CD14-positive monocyte (primary cell): ENCODE data around the gene REEP2. TPM values are rescaled to one million over a fixed set of nuclear protein-coding genes. Genes with fewer than 3 reads are reported as not detected.

Experiments used
- DNase-seq, 3 donors: peaks; one replicate each; pipeline ENCODE4 v3.0.0-alpha.2; 2011 to 2022
- H2AFZ ChIP-seq: 2 replicates; pipeline ENCODE4 v1.6.0; 2012; ENCODE audit warnings: mild to moderate bottlenecking, low read depth, low read length, inconsistent platforms; ENCODE audit not compliant: insufficient read depth, poor library complexity, severe bottlenecking
- H3K27ac ChIP-seq, 2 donors: 1 replicate in 1 of 2; 2 replicates in 1 of 2; pipeline ENCODE4 v1.5.1; 2012 to 2013; ENCODE audit warnings: low read length in 2 of 2, control low read depth in 1 of 2, inconsistent platforms in 1 of 2, low read depth in 1 of 2, mild to moderate bottlenecking in 1 of 2
- H3K27me3 ChIP-seq, 2 donors: one replicate each; pipeline versions ENCODE4 v1.6.0 to v1.6.1; 2011 to 2013; ENCODE audit warnings: low read length in 2 of 2; ENCODE audit not compliant: control insufficient read depth in 2 of 2, insufficient read depth in 2 of 2
- H3K36me3 ChIP-seq, 2 donors: replicated peaks in 1 of 2; 1 replicate in 1 of 2; 2 replicates in 1 of 2; pipeline versions ENCODE4 v1.5.1 to v1.6.1; 2012 to 2013; ENCODE audit warnings: low read length in 2 of 2, control low read depth in 1 of 2, inconsistent platforms in 1 of 2, mild to moderate bottlenecking in 1 of 2; ENCODE audit not compliant: insufficient read depth in 2 of 2, control insufficient read depth in 1 of 2
- H3K4me1 ChIP-seq, 2 donors: 1 replicate in 1 of 2; 2 replicates in 1 of 2; pipeline versions ENCODE4 v1.5.1 to v1.6.1; 2012 to 2013; ENCODE audit warnings: low read length in 2 of 2, control low read depth in 1 of 2, inconsistent platforms in 1 of 2, mild to moderate bottlenecking in 1 of 2, moderate library complexity in 1 of 2; ENCODE audit not compliant: insufficient read depth in 2 of 2, control insufficient read depth in 1 of 2
- H3K4me2 ChIP-seq: replicated peaks from 2 replicates; pipeline ENCODE3; 2012; ENCODE audit warnings: low read length, moderate library complexity, mild to moderate bottlenecking; ENCODE audit not compliant: poor library complexity, severe bottlenecking; ENCODE audit errors: extremely low read depth
- H3K4me3 ChIP-seq, 3 experiments: fragments of 200-600 bp in 1 of 3; sonication (generic) in 1 of 3; replicated peaks in 1 of 3; 1 replicate in 2 of 3; 2 replicates in 1 of 3; pipeline ENCODE4 v1.5.1; 2011 to 2013; ENCODE audit warnings: low read length in 3 of 3, mild to moderate bottlenecking in 3 of 3, control low read depth in 2 of 3, low read depth in 2 of 3, inconsistent platforms in 1 of 3, moderate library complexity in 1 of 3
- H3K79me2 ChIP-seq: 2 replicates; pipeline ENCODE4 v1.6.0; 2012; ENCODE audit warnings: mild to moderate bottlenecking, control low read depth, inconsistent platforms, low read length, moderate library complexity; ENCODE audit not compliant: insufficient read depth
- H3K9ac ChIP-seq: 2 replicates; pipeline ENCODE4 v1.6.0; 2017; ENCODE audit warnings: low read length, mild to moderate bottlenecking; ENCODE audit not compliant: insufficient read depth, poor library complexity, severe bottlenecking
- H3K9me3 ChIP-seq, 2 donors: replicated peaks in 1 of 2; 1 replicate in 1 of 2; 2 replicates in 1 of 2; pipeline versions ENCODE4 v1.5.1 to v1.6.1; 2012 to 2013; ENCODE audit warnings: low read length in 2 of 2, control low read depth in 1 of 2; ENCODE audit not compliant: control insufficient read depth in 1 of 2, insufficient read depth in 1 of 2
- H4K20me1 ChIP-seq: 2 replicates; pipeline ENCODE4 v1.6.0; 2012; ENCODE audit warnings: mild to moderate bottlenecking, low read length, control low read depth, moderate library complexity; ENCODE audit not compliant: insufficient read depth
- H3K27ac Mint-ChIP-seq, 7 donors: one replicate each; pipeline ENCODE4 v1.8.0; 2020; ENCODE audit warnings: mild to moderate bottlenecking in 7 of 7, mixed read lengths in 7 of 7, moderate library complexity in 6 of 7, inconsistent platforms in 2 of 7
- H3K27me3 Mint-ChIP-seq, 3 donors: one replicate each; pipeline ENCODE4 v1.8.0; 2021 to 2022; ENCODE audit warnings: low read depth in 3 of 3, mild to moderate bottlenecking in 3 of 3, mixed read lengths in 3 of 3, moderate library complexity in 3 of 3, inconsistent platforms in 1 of 3
- H3K36me3 Mint-ChIP-seq, 2 donors: one replicate each; pipeline ENCODE4 v1.8.0; 2020; ENCODE audit warnings: mixed read lengths in 2 of 2, inconsistent platforms in 1 of 2, mild to moderate bottlenecking in 1 of 2
- H3K4me1 Mint-ChIP-seq: one replicate; pipeline ENCODE4 v1.8.0; 2020; ENCODE audit warnings: mild to moderate bottlenecking, mixed read lengths
- H3K4me3 Mint-ChIP-seq, 2 donors: one replicate each; pipeline ENCODE4 v1.8.0; 2020; ENCODE audit warnings: mild to moderate bottlenecking in 2 of 2, mixed read lengths in 2 of 2, moderate library complexity in 1 of 2
- H3K9me3 Mint-ChIP-seq, 7 donors: one replicate each; pipeline ENCODE4 v1.8.0; 2020 to 2022; ENCODE audit warnings: mixed read lengths in 7 of 7, mild to moderate bottlenecking in 6 of 7, moderate library complexity in 6 of 7, inconsistent platforms in 2 of 7
- CTCF ChIP-seq: fragments of 200-600 bp; IDR thresholded peaks from one replicate; pipeline ENCODE4 v1.8.0; 2022; ENCODE audit warnings: antibody characterized with exemption, mild to moderate bottlenecking
- WGBS: methylation state at CpG from one replicate; pipeline ENCODE4 v1.1.5; 2013; ENCODE audit warnings: missing lambda C conversion rate; ENCODE audit not compliant: insufficient coverage; 5-methylcytosine and 5-hydroxymethylcytosine counted together
- intact Hi-C, 2 donors: fragments of 100-400 bp; cut with micrococcal nuclease; formaldehyde crosslinking; loops; one replicate each; pipeline versions ENCODE4 v1.15.0 to v1.15.1; 2023
- polyA plus RNA-seq, 3 donors: library from polyadenylated mRNA; depleted of rRNA in 1 of 3; unstranded in 2 of 3; stranded (reverse) in 1 of 3; fragments of 300-500 nt in 2 of 3; fragments of >200 nt in 1 of 3; fragmentation: Illumina TruSeq in 2 of 3; gene quantifications; 1 replicate in 2 of 3; 2 replicates in 1 of 3; pipeline ENCODE4 v1.2.3, GENCODE V29; 2012 to 2021

Gene REEP2
- polyA plus RNA-seq, 3 donors, result not detected

- H3K4me2 ChIP-seq, result no peak overlapping the region
- H2AFZ ChIP-seq, result no peak overlapping the region
- H3K36me3 ChIP-seq, result no peaks in the 10 kb centered on the region
- H3K79me2 ChIP-seq, result no peaks in the 10 kb centered on the region
- no peak for DNase-seq
- no peaks in the 10 kb centered on the region for H3K9me3 ChIP-seq
- no peak overlapping the region for H3K27ac ChIP-seq
- WGBS, result 94% methylated on average over 5 of the region's 5 CpGs
- H4K20me1 ChIP-seq, result no peaks in the 10 kb centered on the region
- Mint-ChIP-seq H3K9me3 (peaks cover 0 to 8% (median 1%) of the 10 kb centered on the region in 7 donors), H3K4me3 (no peak overlapping the region), H3K36me3 (peaks cover 0 to 3% of the 10 kb centered on the region in 2 donors), H3K27ac (no peak overlapping the region), H3K27me3 (peaks cover 34 to 42% (median 39%) of the 10 kb centered on the region in 3 donors), H3K4me1 (peaks cover 29% of the 10 kb centered on the region)
- intact Hi-C loops, result no loop called here
- H3K9ac ChIP-seq, result no peak overlapping the region
- no peak for TF ChIP-seq CTCF
- H3K4me1 ChIP-seq, result peaks cover 21 to 30% of the 10 kb centered on the region in 2 donors
- H3K4me3 ChIP-seq, result no peak overlapping the region
- peaks cover 20 to 41% of the 10 kb centered on the region in 2 donors for H3K27me3 ChIP-seq
These were observed 49.7 kb downstream of the REEP2 start for GRCh38 chr5:138488481-138488945.

DNA sequence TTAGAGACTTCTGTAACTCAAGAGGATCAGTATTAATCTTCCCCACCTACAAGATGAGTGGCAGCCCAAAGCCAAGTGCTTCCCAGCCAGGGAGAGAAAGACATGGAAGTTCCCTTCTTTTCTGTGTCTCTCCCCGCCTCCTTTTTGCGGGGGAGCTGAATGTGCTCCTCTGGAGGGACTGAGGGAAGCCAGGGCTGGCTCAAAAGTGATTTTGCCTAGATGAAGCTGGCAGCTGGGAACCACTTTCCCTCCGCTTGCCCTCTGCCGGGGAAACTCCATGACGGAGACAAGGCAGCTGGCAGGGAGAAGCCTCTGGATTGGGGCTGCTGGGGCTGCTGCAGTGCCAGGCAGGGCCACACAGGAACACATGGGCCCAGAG, 50.8 kb downstream of the REEP2 start:
- H3K27ac ChIP-seq, result no peak overlapping the region
- WGBS, result 95% methylated on average over 3 of the region's 5 CpGs
- no peak overlapping the region for H3K4me3 ChIP-seq
- H3K79me2 ChIP-seq, result no peaks in the 10 kb centered on the region
- H3K4me1 Mint-ChIP-seq, result peaks cover 29% of the 10 kb centered on the region
- no peak overlapping the region for H3K4me2 ChIP-seq
- no peak for TF ChIP-seq CTCF
- H3K4me3 Mint-ChIP-seq, result peak overlapping the region in 1 of 2 donors; percentile 44
- H3K9me3 Mint-ChIP-seq, result peaks cover 0 to 8% (median 3%) of the 10 kb centered on the region in 7 donors
- H3K27me3 ChIP-seq, result peaks cover 20 to 41% of the 10 kb centered on the region in 2 donors
- intact Hi-C loops, result no loop called here
- no peak overlapping the region for H3K9ac ChIP-seq
- H3K9me3 ChIP-seq, result no peaks in the 10 kb centered on the region
- H4K20me1 ChIP-seq, result no peaks in the 10 kb centered on the region
- peaks cover 35 to 43% (median 43%) of the 10 kb centered on the region in 3 donors for H3K27me3 Mint-ChIP-seq
- peaks cover 21 to 30% of the 10 kb centered on the region in 2 donors for H3K4me1 ChIP-seq
- peaks cover 0 to 3% of the 10 kb centered on the region in 2 donors for H3K36me3 Mint-ChIP-seq
- H3K27ac Mint-ChIP-seq, result no peak overlapping the region
- no peaks in the 10 kb centered on the region for H3K36me3 ChIP-seq
- no peak for DNase-seq
- no peak overlapping the region for H2AFZ ChIP-seq
